GM12872 (cell line): ENCODE data around the gene EREG.

Source experiments
- TF ChIP-seq, protein P1 (sequence below): IDR thresholded peaks from 3 replicates; pipeline ENCODE4 v1.5.1; 2011; ENCODE audit warnings: low read depth, mild to moderate bottlenecking, low read length, moderate library complexity; ENCODE audit not compliant: insufficient read depth

The EREG gene

DNA sequence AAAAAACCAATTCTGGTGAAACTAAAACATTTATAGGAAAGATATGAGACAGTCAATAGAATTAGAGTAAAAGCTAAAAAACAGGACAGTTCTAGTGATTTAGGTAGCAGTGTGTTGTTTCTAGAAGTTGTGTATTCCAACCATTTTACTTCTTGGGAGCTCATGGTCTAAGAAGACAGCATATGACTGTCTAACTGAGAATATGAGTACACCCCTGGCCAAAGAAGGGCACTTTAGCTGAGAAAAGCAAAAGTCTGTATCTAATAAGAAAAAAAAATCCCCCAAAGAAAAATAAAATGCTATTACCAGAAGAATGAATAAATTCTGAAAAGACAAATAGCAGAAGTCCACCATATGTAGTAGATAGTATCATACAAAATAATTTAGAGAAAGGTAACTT, 26.4 kb downstream of the EREG start:
- TF ChIP-seq, protein P1, sequence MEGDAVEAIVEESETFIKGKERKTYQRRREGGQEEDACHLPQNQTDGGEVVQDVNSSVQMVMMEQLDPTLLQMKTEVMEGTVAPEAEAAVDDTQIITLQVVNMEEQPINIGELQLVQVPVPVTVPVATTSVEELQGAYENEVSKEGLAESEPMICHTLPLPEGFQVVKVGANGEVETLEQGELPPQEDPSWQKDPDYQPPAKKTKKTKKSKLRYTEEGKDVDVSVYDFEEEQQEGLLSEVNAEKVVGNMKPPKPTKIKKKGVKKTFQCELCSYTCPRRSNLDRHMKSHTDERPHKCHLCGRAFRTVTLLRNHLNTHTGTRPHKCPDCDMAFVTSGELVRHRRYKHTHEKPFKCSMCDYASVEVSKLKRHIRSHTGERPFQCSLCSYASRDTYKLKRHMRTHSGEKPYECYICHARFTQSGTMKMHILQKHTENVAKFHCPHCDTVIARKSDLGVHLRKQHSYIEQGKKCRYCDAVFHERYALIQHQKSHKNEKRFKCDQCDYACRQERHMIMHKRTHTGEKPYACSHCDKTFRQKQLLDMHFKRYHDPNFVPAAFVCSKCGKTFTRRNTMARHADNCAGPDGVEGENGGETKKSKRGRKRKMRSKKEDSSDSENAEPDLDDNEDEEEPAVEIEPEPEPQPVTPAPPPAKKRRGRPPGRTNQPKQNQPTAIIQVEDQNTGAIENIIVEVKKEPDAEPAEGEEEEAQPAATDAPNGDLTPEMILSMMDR: no peak

DNA sequence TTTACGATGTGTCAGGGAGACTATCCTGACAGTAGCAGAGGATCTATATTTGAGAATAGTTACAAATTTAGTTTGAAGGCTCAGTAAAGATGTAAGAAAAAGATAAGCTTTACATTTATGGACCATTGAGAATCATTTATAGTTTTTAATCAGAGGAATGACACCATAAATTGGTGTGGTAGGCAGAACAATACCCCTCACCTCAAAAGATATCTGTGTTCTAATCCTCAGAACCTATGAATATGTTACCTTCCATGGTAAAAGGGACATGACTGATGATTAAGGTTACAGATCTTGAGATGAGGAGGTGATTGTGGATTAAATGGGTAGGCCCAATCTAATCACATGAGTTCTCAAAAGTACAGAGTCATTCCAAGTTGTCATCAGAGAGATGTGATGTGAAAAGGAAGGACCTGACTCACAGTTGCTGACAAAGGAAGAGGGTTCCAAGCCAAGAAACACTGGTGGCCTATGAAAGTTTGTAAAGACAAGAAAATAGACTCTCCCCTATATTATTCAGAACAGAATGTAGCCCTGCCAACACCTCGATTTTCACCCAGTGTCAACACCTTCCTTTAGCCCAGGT, 27.0 kb downstream of the EREG start:
- TF ChIP-seq, protein P1: no peak

DNA sequence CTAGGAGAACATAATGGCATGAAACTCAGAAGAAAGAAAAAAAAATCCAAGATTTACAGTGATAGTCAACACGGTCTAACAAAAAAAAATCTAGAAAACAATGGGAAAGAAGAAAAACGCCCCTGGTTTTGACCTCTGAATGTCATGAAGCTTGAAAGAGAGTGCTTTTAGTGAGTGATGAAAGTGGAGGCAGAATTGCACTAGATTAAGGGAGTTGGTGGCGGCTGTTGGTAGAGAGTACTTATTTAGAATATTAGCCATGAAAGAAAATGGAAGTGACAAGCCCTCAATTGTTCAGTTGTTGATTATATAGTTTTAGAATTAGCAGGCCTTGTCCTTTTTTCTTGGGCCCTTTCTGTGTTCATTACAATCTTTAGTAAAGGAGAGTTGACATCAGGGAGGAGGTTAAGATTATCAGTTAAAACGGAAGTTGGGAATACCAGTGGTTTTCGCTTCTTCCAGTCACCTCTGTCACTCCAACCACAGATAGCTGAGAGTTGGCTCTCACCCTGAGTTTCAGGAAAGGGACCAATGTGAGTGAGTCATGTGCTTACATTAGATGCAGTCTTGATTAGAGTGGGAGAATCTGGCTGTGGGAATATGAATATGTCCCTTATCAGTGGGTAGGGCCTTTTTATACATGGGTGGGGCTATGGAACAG, 29.7 kb downstream of the EREG start:
- TF ChIP-seq, protein P1: no peak

DNA sequence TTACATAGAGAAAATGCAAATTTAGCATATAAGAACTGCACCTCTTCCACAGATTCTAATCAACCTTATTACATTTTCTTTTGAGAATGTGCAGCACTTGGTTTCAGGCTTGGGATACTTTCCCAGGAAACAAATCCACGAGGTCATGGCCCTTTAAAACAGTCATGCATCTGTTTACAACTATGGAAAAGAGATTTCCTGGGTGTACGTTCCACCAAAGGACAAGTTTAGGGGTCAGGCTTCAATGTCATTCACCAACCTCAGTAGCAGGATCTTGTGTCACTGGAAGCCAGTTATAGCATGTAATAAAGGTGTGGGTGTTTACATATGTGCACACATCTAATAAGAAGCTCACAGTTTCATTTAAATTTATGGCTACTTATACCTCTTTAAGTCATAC, 30.7 kb downstream of the EREG start:
- TF ChIP-seq, protein P1: no peak

GRCh38 chr4:74397748-74398426, 32.9 kb downstream of the EREG start:
- TF ChIP-seq, protein P1: no peak

- TF ChIP-seq, protein P1: no peak
Observed at GRCh38 chr4:74400395-74400794, 35.5 kb downstream of the EREG start.

DNA sequence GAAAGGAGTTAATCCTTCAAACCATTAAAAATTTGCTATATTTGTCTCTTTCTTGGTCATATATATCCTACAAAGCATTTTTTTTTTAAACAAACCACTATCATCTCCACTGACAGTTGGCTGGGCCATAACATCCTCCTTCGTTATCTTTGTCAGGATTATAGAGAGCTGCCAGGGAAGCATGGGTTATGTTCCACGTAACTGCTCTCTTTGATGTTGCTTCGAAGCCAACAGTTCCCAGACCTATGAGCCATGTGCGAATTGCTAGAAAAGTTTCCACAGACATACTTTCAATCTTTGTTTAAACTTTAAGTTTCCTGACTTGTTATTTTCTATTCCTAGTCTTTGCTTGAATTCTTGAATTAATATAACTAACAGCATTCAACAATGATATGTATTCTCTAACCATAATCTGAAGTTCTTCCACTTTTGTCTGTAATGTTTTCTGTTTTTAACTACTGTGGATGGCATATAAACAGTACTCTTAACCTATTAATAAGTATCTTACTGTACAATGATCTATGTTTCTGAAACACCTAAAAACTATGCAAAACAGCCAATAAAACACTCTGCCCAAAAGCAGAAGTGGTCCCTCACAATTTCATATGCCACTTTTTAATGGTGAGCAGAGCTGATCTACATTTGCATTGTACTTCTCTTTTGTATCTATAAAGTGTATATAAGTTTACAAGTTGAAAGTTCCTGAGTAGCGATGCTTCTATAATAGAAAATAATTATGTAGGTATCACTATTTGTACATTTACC, 37.9 kb downstream of the EREG start:
- TF ChIP-seq, protein P1: no peak
